ENCODE data around the gene RELN. TPM values are rescaled to one million over a fixed set of nuclear protein-coding genes. Genes with fewer than 3 reads are reported as not detected.

Gene RELN
- total and polyA plus RNA-seq, 4 donors = 31.9 to 131 (median 69.7) TPM

- H3K4me3 ChIP-seq (ENCODE audit: low read depth, low read length) = no peak overlapping the region
- H3K4me1 ChIP-seq (ENCODE audit: control insufficient read depth, insufficient read depth, low read length) = peaks cover 6% of the 10 kb centered on the region
- H3K27ac ChIP-seq (ENCODE audit: low read depth, low read length) = no peak overlapping the region
- H3K36me3 ChIP-seq (ENCODE audit: control insufficient read depth, insufficient read depth, low read length) = no peaks in the 10 kb centered on the region
- H3K27me3 ChIP-seq (ENCODE audit: control insufficient read depth, insufficient read depth, low read length) = peaks cover 5% of the 10 kb centered on the region
- DNase-seq (ENCODE audit: low read depth in 4 of 6, low spot score in 6 of 6) = no peak
- H3K9me3 ChIP-seq (ENCODE audit: control insufficient read depth, insufficient read depth, low read length) = no peaks in the 10 kb centered on the region
Measured at GRCh38 chr7:103995554-103995953, 6.1 kb upstream of the RELN start.

DNA sequence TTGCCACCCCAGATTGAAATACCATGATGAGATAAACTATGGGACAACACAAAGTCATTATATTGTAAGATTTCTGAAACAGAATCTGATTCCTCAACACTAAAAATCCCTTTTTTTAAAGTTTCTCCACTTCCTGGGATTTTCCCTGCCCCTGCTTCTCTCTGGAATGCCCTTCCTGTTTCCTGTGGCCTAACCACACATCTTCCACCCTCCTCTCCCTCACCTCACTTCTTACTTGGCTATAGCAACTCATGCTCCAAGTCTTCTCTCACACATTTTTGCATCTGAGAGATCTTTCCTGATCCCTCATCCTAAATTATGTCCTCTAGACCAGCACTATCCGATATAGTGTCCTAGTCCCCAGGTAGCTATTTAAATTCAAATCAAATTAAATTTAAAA lies 4.1 kb upstream of the RELN start:
- Histone ChIP-seq H3K9me3 (ENCODE audit: control insufficient read depth, insufficient read depth, low read length) (no peaks in the 10 kb centered on the region), H3K4me1 (ENCODE audit: control insufficient read depth, insufficient read depth, low read length) (peaks cover 19% of the 10 kb centered on the region), H3K27ac (ENCODE audit: low read depth, low read length) (no peak overlapping the region), H3K27me3 (ENCODE audit: control insufficient read depth, insufficient read depth, low read length) (peaks cover 12% of the 10 kb centered on the region), H3K36me3 (ENCODE audit: control insufficient read depth, insufficient read depth, low read length) (no peaks in the 10 kb centered on the region), H3K4me3 (ENCODE audit: low read depth, low read length) (no peak overlapping the region)
- no CpG with 5 or more reads among the region's 1 CpG for WGBS (ENCODE audit: insufficient coverage)
- DNase-seq (ENCODE audit: low read depth in 4 of 6, low spot score in 6 of 6) = no peak

GRCh38 chr7:103991406-103991805 lies 1.9 kb upstream of the RELN start:
- Histone ChIP-seq H3K4me3 (ENCODE audit: low read depth, low read length) (no peak overlapping the region), H3K36me3 (ENCODE audit: control insufficient read depth, insufficient read depth, low read length) (no peaks in the 10 kb centered on the region), H3K9me3 (ENCODE audit: control insufficient read depth, insufficient read depth, low read length) (no peaks in the 10 kb centered on the region), H3K27ac (ENCODE audit: low read depth, low read length) (peak overlapping the region; percentile 2), H3K4me1 (ENCODE audit: control insufficient read depth, insufficient read depth, low read length) (peaks cover 21% of the 10 kb centered on the region), H3K27me3 (ENCODE audit: control insufficient read depth, insufficient read depth, low read length) (peaks cover 19% of the 10 kb centered on the region)
- no CpG with 5 or more reads among the region's 2 CpGs for WGBS (ENCODE audit: insufficient coverage)
- no peak for DNase-seq (ENCODE audit: low read depth in 4 of 6, low spot score in 6 of 6)

GRCh38 chr7:103990991-103991390 lies 1.5 kb upstream of the RELN start:
- DNase-seq (ENCODE audit: low read depth in 4 of 6, low spot score in 6 of 6) = peak in 1 of 6 donors; percentile 18
- 40% methylated on average over 1 of the region's 4 CpGs for WGBS (ENCODE audit: insufficient coverage)
- Histone ChIP-seq H3K4me1 (ENCODE audit: control insufficient read depth, insufficient read depth, low read length) (peaks cover 21% of the 10 kb centered on the region), H3K9me3 (ENCODE audit: control insufficient read depth, insufficient read depth, low read length) (no peaks in the 10 kb centered on the region), H3K36me3 (ENCODE audit: control insufficient read depth, insufficient read depth, low read length) (no peaks in the 10 kb centered on the region), H3K27me3 (ENCODE audit: control insufficient read depth, insufficient read depth, low read length) (peaks cover 19% of the 10 kb centered on the region), H3K4me3 (ENCODE audit: low read depth, low read length) (peak overlapping the region; percentile 64), H3K27ac (ENCODE audit: low read depth, low read length) (peak overlapping the region; percentile 2)

DNA sequence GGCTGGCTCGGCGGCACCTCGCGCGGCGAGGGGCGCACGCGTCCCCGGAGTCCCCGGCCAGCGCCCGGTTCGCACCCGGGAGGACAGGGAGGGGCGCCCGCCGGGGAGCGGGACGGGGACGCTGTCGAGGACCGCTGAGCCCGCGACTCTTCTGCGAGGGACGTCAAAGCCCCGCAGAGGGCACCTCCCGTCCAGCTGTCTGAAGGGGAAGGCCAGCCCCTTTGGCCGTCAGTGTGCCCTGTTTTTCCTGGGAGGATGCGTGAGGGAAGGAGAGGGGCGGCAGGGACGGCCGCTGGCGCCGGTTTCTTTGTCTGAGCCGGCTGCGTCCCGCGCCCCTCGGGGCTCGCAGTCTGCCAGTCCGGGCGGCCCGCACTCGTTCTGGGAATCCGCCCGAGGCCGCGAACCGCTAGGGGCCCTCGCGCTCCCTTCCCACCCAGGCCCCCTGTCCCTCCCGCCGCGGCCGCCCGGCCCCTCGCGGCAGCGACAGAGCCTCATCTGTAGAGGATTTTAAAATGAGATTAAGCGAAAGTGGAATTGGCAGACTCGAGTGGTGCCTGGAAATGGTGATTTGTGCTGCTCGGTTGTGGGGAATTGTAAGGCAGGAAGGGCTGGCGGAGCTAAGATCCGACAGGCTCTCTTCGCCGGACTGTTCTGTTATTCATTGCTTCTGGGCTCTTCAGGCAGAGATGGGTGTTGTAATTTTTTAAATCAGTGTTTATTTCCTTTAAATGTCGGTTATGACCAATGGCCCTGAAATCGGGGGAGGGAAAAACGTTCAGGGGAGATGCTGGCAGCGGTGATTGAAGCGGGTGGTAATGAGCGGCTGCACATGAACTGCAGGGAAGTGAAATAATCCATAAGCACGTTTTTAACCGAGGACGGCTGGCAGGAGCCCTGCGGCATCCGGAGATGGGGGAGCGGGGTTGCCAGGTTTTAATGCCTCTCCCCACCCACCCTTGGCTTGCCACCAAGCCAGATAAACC lies 618 bp upstream of the RELN start:
- peak overlapping the region; percentile 84 for H3K27ac ChIP-seq (ENCODE audit: low read depth, low read length)
- peaks cover 23% of the 10 kb centered on the region for H3K27me3 ChIP-seq (ENCODE audit: control insufficient read depth, insufficient read depth, low read length)

DNA sequence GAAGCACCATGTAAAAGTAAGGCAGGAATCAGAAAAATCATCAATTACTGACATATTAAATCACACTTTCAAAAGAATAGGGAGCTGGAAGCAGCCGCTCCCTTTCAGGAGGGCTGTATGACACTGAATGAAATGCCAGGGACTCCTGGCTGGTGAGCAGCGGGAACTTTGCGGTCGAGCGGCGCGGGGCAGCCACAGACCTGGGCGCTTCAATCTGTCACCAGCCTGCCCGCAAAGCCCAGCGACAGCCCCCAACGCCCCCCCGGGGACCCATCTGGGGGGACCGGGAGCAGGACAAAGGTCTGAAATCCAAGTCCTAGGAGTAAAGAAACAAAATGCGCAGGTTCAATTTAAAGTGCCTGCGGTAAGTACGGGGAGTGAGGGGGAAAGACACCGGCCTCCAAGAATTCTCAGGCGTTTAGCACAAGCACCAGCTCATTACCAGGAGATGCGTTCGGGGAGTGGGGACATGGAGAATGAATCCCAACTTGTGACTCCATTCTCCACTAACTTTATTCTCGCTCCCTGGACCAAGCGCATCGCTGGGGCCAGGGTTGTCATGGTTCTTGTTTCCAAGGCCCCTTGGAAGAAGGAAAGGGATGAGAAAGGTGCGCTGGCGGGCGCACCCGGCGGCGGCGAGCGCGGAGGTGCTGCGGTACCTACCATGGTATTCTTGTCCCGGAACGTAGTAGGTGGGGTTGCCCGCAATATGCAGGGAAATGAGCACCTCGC lies 824 bp downstream of the RELN start:
- Histone ChIP-seq H3K36me3 (ENCODE audit: control insufficient read depth, insufficient read depth, low read length) (no peaks in the 10 kb centered on the region), H3K9me3 (ENCODE audit: control insufficient read depth, insufficient read depth, low read length) (no peaks in the 10 kb centered on the region), H3K4me1 (ENCODE audit: control insufficient read depth, insufficient read depth, low read length) (peaks cover 21% of the 10 kb centered on the region), H3K27me3 (ENCODE audit: control insufficient read depth, insufficient read depth, low read length) (peaks cover 23% of the 10 kb centered on the region), H3K4me3 (ENCODE audit: low read depth, low read length) (peak overlapping the region; percentile 72), H3K27ac (ENCODE audit: low read depth, low read length) (peak overlapping the region; percentile 57)
- DNase-seq (ENCODE audit: low read depth in 4 of 6, low spot score in 6 of 6) = peak in 3 of 6 donors; percentile 15 to 60 (median 50)
- 1% methylated on average over 31 of the region's 37 CpGs for WGBS (ENCODE audit: insufficient coverage)

More for the DNA sequence above, 618 bp upstream of the RELN start:
- peaks cover 21% of the 10 kb centered on the region for H3K4me1 ChIP-seq (ENCODE audit: control insufficient read depth, insufficient read depth, low read length)
- H3K9me3 ChIP-seq (ENCODE audit: control insufficient read depth, insufficient read depth, low read length) = no peaks in the 10 kb centered on the region
- H3K36me3 ChIP-seq (ENCODE audit: control insufficient read depth, insufficient read depth, low read length) = no peaks in the 10 kb centered on the region
- H3K4me3 ChIP-seq (ENCODE audit: low read depth, low read length) = peak overlapping the region; percentile 64
- peak in 4 of 6 donors; percentile 30 to 88 (median 67) for DNase-seq (ENCODE audit: low read depth in 4 of 6, low spot score in 6 of 6)
- WGBS (ENCODE audit: insufficient coverage) = under 1% methylated on average over 66 of the region's 80 CpGs

- Histone ChIP-seq H3K4me1 (ENCODE audit: control insufficient read depth, insufficient read depth, low read length) (peaks cover 21% of the 10 kb centered on the region), H3K36me3 (ENCODE audit: control insufficient read depth, insufficient read depth, low read length) (no peaks in the 10 kb centered on the region), H3K9me3 (ENCODE audit: control insufficient read depth, insufficient read depth, low read length) (no peaks in the 10 kb centered on the region), H3K27me3 (ENCODE audit: control insufficient read depth, insufficient read depth, low read length) (peaks cover 23% of the 10 kb centered on the region), H3K27ac (ENCODE audit: low read depth, low read length) (no peak overlapping the region), H3K4me3 (ENCODE audit: low read depth, low read length) (peak overlapping the region; percentile 72)
- peak in 1 of 6 donors; percentile 36 for DNase-seq (ENCODE audit: low read depth in 4 of 6, low spot score in 6 of 6)
- WGBS (ENCODE audit: insufficient coverage) = 45% methylated on average over 2 of the region's 7 CpGs
Measured at GRCh38 chr7:103987451-103987850, 2.0 kb downstream of the RELN start.

DNA sequence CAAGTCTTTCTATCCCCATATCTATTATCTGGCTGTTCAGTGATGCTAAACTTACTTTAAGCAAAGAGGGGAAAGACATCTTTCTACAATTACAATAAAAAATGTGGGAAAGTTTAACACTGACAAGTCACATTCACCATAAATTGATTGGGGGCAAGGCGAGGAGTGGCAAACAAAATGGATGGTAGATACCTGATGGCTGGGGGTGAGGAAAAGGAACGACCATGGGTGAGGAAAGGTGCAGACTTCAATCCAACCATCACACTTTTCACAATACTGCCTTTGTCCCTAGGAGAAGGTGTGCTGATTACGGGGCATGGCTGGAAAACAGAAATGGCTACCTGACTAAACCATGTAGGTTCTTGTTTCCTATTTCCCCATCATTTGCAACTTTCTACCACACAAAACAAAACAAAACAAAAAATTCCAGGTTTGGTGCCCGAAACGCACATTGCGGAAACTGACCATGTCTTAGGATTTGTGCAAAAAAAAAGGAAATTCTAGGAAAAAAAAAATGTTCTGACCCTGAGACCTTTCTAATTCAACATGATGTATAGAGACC lies 3.8 kb downstream of the RELN start:
- Histone ChIP-seq H3K27ac (ENCODE audit: low read depth, low read length) (no peak overlapping the region), H3K4me1 (ENCODE audit: control insufficient read depth, insufficient read depth, low read length) (peaks cover 17% of the 10 kb centered on the region), H3K36me3 (ENCODE audit: control insufficient read depth, insufficient read depth, low read length) (no peaks in the 10 kb centered on the region), H3K9me3 (ENCODE audit: control insufficient read depth, insufficient read depth, low read length) (no peaks in the 10 kb centered on the region), H3K4me3 (ENCODE audit: low read depth, low read length) (no peak overlapping the region), H3K27me3 (ENCODE audit: control insufficient read depth, insufficient read depth, low read length) (peaks cover 18% of the 10 kb centered on the region)
- no CpG with 5 or more reads among the region's 6 CpGs for WGBS (ENCODE audit: insufficient coverage)
- DNase-seq (ENCODE audit: low read depth in 4 of 6, low spot score in 6 of 6) = no peak

DNA sequence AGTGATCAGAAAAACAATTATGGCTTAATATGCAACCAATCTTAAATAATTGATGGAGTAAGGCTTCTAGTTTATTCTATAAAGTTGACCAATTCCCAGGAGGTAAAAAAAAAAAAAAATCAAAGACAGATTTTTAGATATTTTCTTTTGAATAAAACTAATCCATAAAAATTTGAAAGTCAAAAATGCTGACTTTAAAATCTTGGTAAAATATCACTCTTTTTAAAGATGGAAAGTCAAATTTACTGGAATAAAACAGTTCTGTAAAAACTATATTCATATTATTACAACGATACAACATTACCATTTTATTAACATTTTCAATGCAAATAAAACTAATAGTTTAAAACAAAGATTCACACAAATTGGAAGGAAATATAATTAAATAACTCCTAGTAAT lies 5.4 kb downstream of the RELN start:
- no peak overlapping the region for H3K4me3 ChIP-seq (ENCODE audit: low read depth, low read length)
- WGBS (ENCODE audit: insufficient coverage) = no CpG with 5 or more reads among the region's 1 CpG
- no peaks in the 10 kb centered on the region for H3K9me3 ChIP-seq (ENCODE audit: control insufficient read depth, insufficient read depth, low read length)
- no peaks in the 10 kb centered on the region for H3K36me3 ChIP-seq (ENCODE audit: control insufficient read depth, insufficient read depth, low read length)
- H3K27ac ChIP-seq (ENCODE audit: low read depth, low read length) = no peak overlapping the region
- peaks cover 16% of the 10 kb centered on the region for H3K27me3 ChIP-seq (ENCODE audit: control insufficient read depth, insufficient read depth, low read length)
- H3K4me1 ChIP-seq (ENCODE audit: control insufficient read depth, insufficient read depth, low read length) = peaks cover 7% of the 10 kb centered on the region
- no peak for DNase-seq (ENCODE audit: low read depth in 4 of 6, low spot score in 6 of 6)
